HepG2 (cell line): ENCODE measurements around the gene SGMS1. TPM values are rescaled to one million over a fixed set of nuclear protein-coding genes. Genes with fewer than 3 reads are reported as not detected.

Experiments
- ATAC-seq: fragments of 200-7000 bp; cut with Tn5 transposase; 3 replicates; pipeline ENCODE4 v1.9.1; 2020; ENCODE audit warnings: mild to moderate bottlenecking, moderate library complexity
- BruUV-seq: library from RNA; stranded (reverse); fragments of 400-500 nt; replicated peaks from 2 replicates; lab custom pipeline; 2021; lab: Mats Ljungman, UMichigan
- CTCF ChIA-PET: fragments of 300-600 bp; formaldehyde crosslinking; extraction: SDS; loops from one replicate; lab custom pipeline; 2021; ENCODE audit warnings: low total read pairs, inconsistent platforms, low intra/inter-chr PET ratio; lab: Yijun Ruan, JAX
- POLR2A ChIA-PET: fragments of 350-600 bp; sonication (Branson Sonifier 250); formaldehyde crosslinking; loops from one replicate; lab custom pipeline; 2020; ENCODE audit warnings: antibody characterized with exemption, inconsistent platforms; lab: Yijun Ruan, JAX
- DNase-seq: peaks from one replicate; pipeline ENCODE4 v3.0.0-alpha.2; 2015; ENCODE audit warnings: low spot score
- FAIRE-seq: peaks from 3 replicates; lab custom pipeline; 2011; peaks lifted over from hg19 to GRCh38; lab: Jason Lieb, UNC
- H2AFZ ChIP-seq: one replicate; pipeline ENCODE4 v1.6.1; 2011; ENCODE audit warnings: low read length, inconsistent platforms
- H3K27ac ChIP-seq: fragments of 300-600 bp; 3 replicates; pipeline ENCODE4 v1.8.0; 2011; ENCODE audit warnings: mixed run types, mild to moderate bottlenecking, mixed read lengths, low read length, inconsistent platforms; ENCODE audit not compliant: insufficient read depth; ENCODE audit errors: extremely low read length
- H3K27me3 ChIP-seq, 2 experiments: fragments of 200-600 bp in 1 of 2; 2 replicates in 1 of 2; 3 replicates in 1 of 2; pipeline versions ENCODE4 v1.6.0 to v1.8.0; 2011; ENCODE audit warnings: low read length in 2 of 2, mild to moderate bottlenecking in 2 of 2, moderate library complexity in 2 of 2, inconsistent platforms in 1 of 2; ENCODE audit not compliant: insufficient read depth in 2 of 2, control insufficient read depth in 1 of 2
- H3K36me3 ChIP-seq, 2 experiments: fragments of 200-600 bp in 1 of 2; replicated peaks in 1 of 2; 2 replicates in 1 of 2; 3 replicates in 1 of 2; pipeline versions ENCODE4 v1.5.1 to v1.8.0; 2011; ENCODE audit warnings: low read length in 2 of 2, inconsistent platforms in 1 of 2; ENCODE audit not compliant: insufficient read depth in 2 of 2, control insufficient read depth in 1 of 2
- H3K4me1 ChIP-seq: 2 replicates; pipeline ENCODE4 v1.5.1; 2012; ENCODE audit warnings: low read length, inconsistent platforms; ENCODE audit not compliant: insufficient read depth
- H3K4me2 ChIP-seq: 2 replicates; pipeline ENCODE4 v1.6.0; 2011; ENCODE audit warnings: low read depth, low read length, inconsistent platforms
- H3K4me3 ChIP-seq, 3 experiments: fragments of 200-600 bp in 1 of 3; sonication (generic), shearing (Covaris generic) in 1 of 3; replicated peaks in 1 of 3; 2 replicates each; pipeline ENCODE4 v1.5.1; 2011 to 2016; ENCODE audit warnings: low read length in 3 of 3, inconsistent platforms in 2 of 3, low read depth in 2 of 3, mild to moderate bottlenecking in 2 of 3, control low read depth in 1 of 3, mixed read lengths in 1 of 3; ENCODE audit not compliant: insufficient read depth in 1 of 3
- H3K79me2 ChIP-seq: one replicate; pipeline ENCODE4 v1.6.1; 2011; ENCODE audit warnings: low read length, inconsistent platforms; ENCODE audit not compliant: insufficient read depth
- H3K9ac ChIP-seq: 2 replicates; pipeline ENCODE4 v1.6.0; 2011; ENCODE audit warnings: mild to moderate bottlenecking, low read depth, low read length, inconsistent platforms; ENCODE audit not compliant: insufficient read depth
- H3K9me3 ChIP-seq: 2 replicates; pipeline ENCODE4 v1.5.1; 2012; ENCODE audit warnings: mild to moderate bottlenecking, low read length
- H4K20me1 ChIP-seq: 2 replicates; pipeline ENCODE4 v1.6.0; 2011; ENCODE audit warnings: inconsistent platforms, mild to moderate bottlenecking, low read length, moderate library complexity; ENCODE audit not compliant: insufficient read depth
- BHLHE40 ChIP-seq: IDR thresholded peaks from 2 replicates; pipeline ENCODE4 v1.6.1; 2011; ENCODE audit warnings: low read length, improper control_type of control experiment
- CBX5 ChIP-seq: sonication (generic); formaldehyde crosslinking; IDR thresholded peaks from 2 replicates; pipeline ENCODE4 v1.4.0; 2020; ENCODE audit warnings: missing genetic modification reagents, borderline replicate concordance
- NCOA2 ChIP-seq: sonication (generic); formaldehyde crosslinking; IDR thresholded peaks from 2 replicates; pipeline ENCODE4 v1.8.0; 2022; ENCODE audit warnings: inconsistent platforms
- NFYB ChIP-seq: sonication (generic); formaldehyde crosslinking; IDR thresholded peaks from 2 replicates; pipeline ENCODE4 v1.4.0; 2020; ENCODE audit warnings: missing genetic modification reagents
- POLR2A ChIP-seq, 2 experiments: IDR thresholded peaks; 2 replicates each; pipeline ENCODE4 v1.6.1; 2011; ENCODE audit warnings: low read depth in 2 of 2, low read length in 2 of 2, mild to moderate bottlenecking in 1 of 2, moderate library complexity in 1 of 2; ENCODE audit not compliant: insufficient read depth in 1 of 2
- POLR2AphosphoS5 ChIP-seq: IDR thresholded peaks from 2 replicates; pipeline ENCODE4 v1.6.1; 2012; ENCODE audit warnings: low read depth, low read length
- PTBP1 ChIP-seq: fragments of 200-400 bp; formaldehyde crosslinking; IDR thresholded peaks from 2 replicates; pipeline ENCODE4 v1.6.1; 2018; ENCODE audit warnings: low read length, low read depth; ENCODE audit not compliant: poor library complexity, severe bottlenecking
- SMAD3 ChIP-seq: sonication (generic); formaldehyde crosslinking; IDR thresholded peaks from 2 replicates; pipeline ENCODE4 v1.4.0; 2020; ENCODE audit warnings: missing genetic modification reagents
- TEAD2 ChIP-seq: sonication (generic); formaldehyde crosslinking; IDR thresholded peaks from 2 replicates; pipeline ENCODE4 v1.9.0; 2021; ENCODE audit warnings: missing genetic modification reagents
- ZBTB42 ChIP-seq: sonication (generic); formaldehyde crosslinking; IDR thresholded peaks from 2 replicates; pipeline ENCODE4 v1.5.0; 2020; ENCODE audit warnings: mild to moderate bottlenecking, missing genetic modification reagents
- ZKSCAN1 ChIP-seq: fragments of 150-350 bp; IDR thresholded peaks from 2 replicates; pipeline ENCODE4 v1.6.1; 2014; ENCODE audit warnings: low read length
- ZNF333 ChIP-seq: sonication (generic); formaldehyde crosslinking; IDR thresholded peaks from 2 replicates; pipeline ENCODE4 v1.4.0; 2020; ENCODE audit warnings: mild to moderate bottlenecking, missing genetic modification reagents, borderline replicate concordance
- ZNF446 ChIP-seq: sonication (generic); formaldehyde crosslinking; IDR thresholded peaks from 2 replicates; pipeline ENCODE4 v1.5.0; 2020; ENCODE audit warnings: mild to moderate bottlenecking, missing genetic modification reagents
- ZNF558 ChIP-seq: sonication (generic); formaldehyde crosslinking; IDR thresholded peaks from 2 replicates; pipeline ENCODE4 v1.9.0; 2022; ENCODE audit warnings: mild to moderate bottlenecking, missing genetic modification reagents, borderline replicate concordance
- WGBS: methylation state at CpG from one replicate; pipeline ENCODE4 v1.1.6; 2017; ENCODE audit warnings: low lambda C conversion rate; 5-methylcytosine and 5-hydroxymethylcytosine counted together
- in situ Hi-C: cut with HindIII; loops from 2 replicates; pipeline ENCODE4 v1.10.0; 2017; ENCODE audit warnings: low pct_unique_long_range_greater_than_20kb; ENCODE audit not compliant: extremely low pct_ligation_motif_present
- intact Hi-C: fragments of 100-400 bp; cut with micrococcal nuclease; formaldehyde crosslinking; loops from one replicate; pipeline ENCODE4 v1.10.0; 2022; ENCODE audit not compliant: unreplicated experiment
- polyA plus RNA-seq, 8 experiments: library from polyadenylated mRNA; depleted of rRNA in 3 of 8; stranded (reverse) in 7 of 8; unstranded in 1 of 8; fragments of >200 nt; fragmentation: Illumina TruSeq in 4 of 8; extraction: Trizol in 4 of 8; gene quantifications; 2 replicates each; pipeline versions ENCODE4 v1.2.1 to v1.2.3, GENCODE V29; 2011 to 2016; ENCODE audit warnings: low read depth in 4 of 8, missing spikeins in 1 of 8, mixed read lengths in 1 of 8; ENCODE audit not compliant: insufficient read depth in 1 of 8
- total RNA-seq, 5 experiments: library from RNA; depleted of rRNA; stranded (reverse); fragments of >200 nt; fragmentation: Illumina TruSeq; extraction: Trizol; gene quantifications; 2 replicates each; pipeline ENCODE4 v1.2.3, GENCODE V29; 2016; ENCODE audit warnings: low read depth in 1 of 5
- TF ChIP-seq, protein P1 (sequence below): sonication (generic); formaldehyde crosslinking; conservative IDR thresholded peaks from 2 replicates; pipeline ENCODE4 v1.8.0; 2022; ENCODE audit warnings: missing genetic modification reagents
- TF ChIP-seq, protein P2 (sequence below): sonication (generic); formaldehyde crosslinking; IDR thresholded peaks from 2 replicates; pipeline ENCODE4 v1.4.0; 2020; ENCODE audit warnings: missing genetic modification reagents; ENCODE audit errors: not compliant biosample characterization
- TF ChIP-seq, protein P3 (sequence below): sonication (generic); formaldehyde crosslinking; IDR thresholded peaks from 2 replicates; pipeline ENCODE4 v1.4.0; 2020; ENCODE audit warnings: missing genetic modification reagents, mild to moderate bottlenecking, borderline replicate concordance

The SGMS1 gene
- total and polyA plus RNA-seq, 2 of the 13 experiments (the other 11 are each of a cell fraction or from before 2014, with no cell fraction given): 6.5 to 15.1 TPM

DNA sequence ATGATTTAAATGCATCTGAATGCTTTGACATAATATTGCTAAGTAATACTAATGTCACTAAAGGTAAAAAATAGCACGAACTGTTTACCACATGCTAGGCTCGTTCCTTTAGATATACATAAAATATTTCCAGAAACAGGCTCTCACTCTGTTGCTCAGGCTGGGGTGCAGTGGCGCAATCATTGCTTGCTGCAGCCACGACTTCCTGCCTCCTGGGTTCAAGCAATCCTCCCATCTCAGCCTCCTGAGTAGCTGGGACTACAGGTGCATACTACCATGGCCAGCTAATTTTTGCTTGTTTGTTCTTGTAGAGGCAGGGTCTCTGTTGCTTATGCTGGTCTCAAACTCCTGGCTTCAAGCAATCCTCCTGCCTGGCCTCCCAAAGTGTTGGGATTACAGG is 183.3 kb downstream of the SGMS1 start:
- FAIRE-seq: no peak
- CTCF ChIA-PET: no interaction called here
- Histone ChIP-seq H2AFZ (no peak overlapping the region), H3K9me3 (no peaks in the 10 kb centered on the region), H3K27me3 (no peaks in the 10 kb centered on the region), H3K4me2 (no peak overlapping the region), H3K4me1 (no peaks in the 10 kb centered on the region), H3K79me2 (no peaks in the 10 kb centered on the region), H4K20me1 (no peaks in the 10 kb centered on the region), H3K36me3 (no peaks in the 10 kb centered on the region), H3K27ac (no peak overlapping the region), H3K9ac (no peak overlapping the region), H3K4me3 (no peak overlapping the region)
- WGBS: 91% methylated on average over 4 of the region's 4 CpGs
- TF ChIP-seq NFYB (CRISPR knock-in tag) (no peak), POLR2A (IDR thresholded peaks at IDR 0.05; ENCODE audit: insufficient read depth in 1 of 2, low read depth in 2 of 2, low read length in 2 of 2) (no peak), NCOA2 (CRISPR knock-in tag) (no peak), ZNF558 (CRISPR knock-in tag) (no peak), TEAD2 (CRISPR knock-in tag) (no peak), ZBTB42 (no peak), SMAD3 (CRISPR knock-in tag) (no peak), ZKSCAN1 (no peak), ZNF333 (CRISPR knock-in tag) (no peak), PTBP1 (no peak), ZNF446 (CRISPR knock-in tag) (no peak), CBX5 (CRISPR knock-in tag) (no peak), BHLHE40 (no peak), POLR2AphosphoS5 (no peak)
- TF ChIP-seq, protein P1, sequence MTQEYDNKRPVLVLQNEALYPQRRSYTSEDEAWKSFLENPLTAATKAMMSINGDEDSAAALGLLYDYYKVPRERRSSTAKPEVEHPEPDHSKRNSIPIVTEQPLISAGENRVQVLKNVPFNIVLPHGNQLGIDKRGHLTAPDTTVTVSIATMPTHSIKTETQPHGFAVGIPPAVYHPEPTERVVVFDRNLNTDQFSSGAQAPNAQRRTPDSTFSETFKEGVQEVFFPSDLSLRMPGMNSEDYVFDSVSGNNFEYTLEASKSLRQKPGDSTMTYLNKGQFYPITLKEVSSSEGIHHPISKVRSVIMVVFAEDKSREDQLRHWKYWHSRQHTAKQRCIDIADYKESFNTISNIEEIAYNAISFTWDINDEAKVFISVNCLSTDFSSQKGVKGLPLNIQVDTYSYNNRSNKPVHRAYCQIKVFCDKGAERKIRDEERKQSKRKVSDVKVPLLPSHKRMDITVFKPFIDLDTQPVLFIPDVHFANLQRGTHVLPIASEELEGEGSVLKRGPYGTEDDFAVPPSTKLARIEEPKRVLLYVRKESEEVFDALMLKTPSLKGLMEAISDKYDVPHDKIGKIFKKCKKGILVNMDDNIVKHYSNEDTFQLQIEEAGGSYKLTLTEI: no peak
- TF ChIP-seq, protein P2, sequence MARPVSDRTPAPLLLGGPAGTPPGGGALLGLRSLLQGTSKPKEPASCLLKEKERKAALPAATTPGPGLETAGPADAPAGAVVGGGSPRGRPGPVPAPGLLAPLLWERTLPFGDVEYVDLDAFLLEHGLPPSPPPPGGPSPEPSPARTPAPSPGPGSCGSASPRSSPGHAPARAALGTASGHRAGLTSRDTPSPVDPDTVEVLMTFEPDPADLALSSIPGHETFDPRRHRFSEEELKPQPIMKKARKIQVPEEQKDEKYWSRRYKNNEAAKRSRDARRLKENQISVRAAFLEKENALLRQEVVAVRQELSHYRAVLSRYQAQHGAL (CRISPR knock-in tag): no peak
- TF ChIP-seq, protein P3, sequence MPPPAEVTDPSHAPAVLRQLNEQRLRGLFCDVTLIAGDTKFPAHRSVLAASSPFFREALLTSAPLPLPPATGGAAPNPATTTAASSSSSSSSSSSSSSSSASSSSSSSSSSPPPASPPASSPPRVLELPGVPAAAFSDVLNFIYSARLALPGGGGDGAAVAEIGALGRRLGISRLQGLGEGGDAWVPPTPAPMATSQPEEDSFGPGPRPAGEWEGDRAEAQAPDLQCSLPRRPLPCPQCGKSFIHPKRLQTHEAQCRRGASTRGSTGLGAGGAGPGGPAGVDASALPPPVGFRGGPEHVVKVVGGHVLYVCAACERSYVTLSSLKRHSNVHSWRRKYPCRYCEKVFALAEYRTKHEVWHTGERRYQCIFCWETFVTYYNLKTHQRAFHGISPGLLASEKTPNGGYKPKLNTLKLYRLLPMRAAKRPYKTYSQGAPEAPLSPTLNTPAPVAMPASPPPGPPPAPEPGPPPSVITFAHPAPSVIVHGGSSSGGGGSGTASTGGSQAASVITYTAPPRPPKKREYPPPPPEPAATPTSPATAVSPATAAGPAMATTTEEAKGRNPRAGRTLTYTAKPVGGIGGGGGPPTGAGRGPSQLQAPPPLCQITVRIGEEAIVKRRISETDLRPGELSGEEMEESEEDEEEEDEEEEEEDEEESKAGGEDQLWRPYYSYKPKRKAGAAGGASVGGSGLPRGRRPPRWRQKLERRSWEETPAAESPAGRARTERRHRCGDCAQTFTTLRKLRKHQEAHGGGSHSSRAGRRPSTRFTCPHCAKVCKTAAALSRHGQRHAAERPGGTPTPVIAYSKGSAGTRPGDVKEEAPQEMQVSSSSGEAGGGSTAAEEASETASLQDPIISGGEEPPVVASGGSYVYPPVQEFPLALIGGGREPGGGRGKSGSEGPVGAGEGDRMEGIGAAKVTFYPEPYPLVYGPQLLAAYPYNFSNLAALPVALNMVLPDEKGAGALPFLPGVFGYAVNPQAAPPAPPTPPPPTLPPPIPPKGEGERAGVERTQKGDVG (CRISPR knock-in tag): no peak
- intact Hi-C loops: no loop called here
- BruUV-seq: no TSS peak
- in situ Hi-C loops: no loop called here
- no peak for ATAC-seq
- no peak for DNase-seq
- POLR2A ChIA-PET: no interaction called here
